NCI-H2171 (cell line): Measurements from ENCODE around the gene CA4.
"Not testable (repeated sequence)": the region's sequence is repeated elsewhere in the genome, so short reads cannot be mapped to it uniquely, and the experiment has no call there.

Source experiments
- DNase-seq: peaks from one replicate; lab custom pipeline; 2025; lab: John Stamatoyannopoulos, UW

The CA4 gene

GRCh38 chr17:60149691-60150582 lies at the start of gene CA4:
Gene CA4, plus strand, starts transcription at chr17:60149973. Its CDS starts 62 bp downstream, at chr17:60150035.
- peak; percentile 23 for DNase-seq

- not testable (repeated sequence) for DNase-seq
Observed at GRCh38 chr17:60100577-60100976, 49.2 kb upstream of the CA4 start.

- not testable (repeated sequence) for DNase-seq
Observed at GRCh38 chr17:60102015-60102631, 47.6 kb upstream of the CA4 start.

- DNase-seq, result no peak
Observed at GRCh38 chr17:60102632-60103096, 47.1 kb upstream of the CA4 start.

GRCh38 chr17:60103957-60104356 lies 45.8 kb upstream of the CA4 start:
- no peak for DNase-seq

- no peak for DNase-seq
Observed at GRCh38 chr17:60106340-60107059, 43.3 kb upstream of the CA4 start.

GRCh38 chr17:60107526-60108257 lies 42.1 kb upstream of the CA4 start:
- DNase-seq, result no peak

- not testable (repeated sequence) for DNase-seq
Observed at GRCh38 chr17:60108309-60108708, 41.5 kb upstream of the CA4 start.

GRCh38 chr17:60108712-60109111 lies 41.1 kb upstream of the CA4 start:
- no peak for DNase-seq

- no peak for DNase-seq
Observed at GRCh38 chr17:60109161-60109560, 40.6 kb upstream of the CA4 start.

GRCh38 chr17:60110586-60110985 lies 39.2 kb upstream of the CA4 start:
- no peak for DNase-seq

GRCh38 chr17:60111661-60112060 lies 38.1 kb upstream of the CA4 start:
- not testable (repeated sequence) for DNase-seq

- DNase-seq, result not testable (repeated sequence)
Observed at GRCh38 chr17:60115364-60115763, 34.4 kb upstream of the CA4 start.

- not testable (repeated sequence) for DNase-seq
Observed at GRCh38 chr17:60116196-60116595, 33.6 kb upstream of the CA4 start.

GRCh38 chr17:60119162-60119561 lies 30.6 kb upstream of the CA4 start:
- not testable (repeated sequence) for DNase-seq

- DNase-seq, result not testable (repeated sequence)
Observed at GRCh38 chr17:60119807-60120748, 29.7 kb upstream of the CA4 start.

GRCh38 chr17:60127068-60128064 lies 22.4 kb upstream of the CA4 start:
- no peak for DNase-seq

GRCh38 chr17:60128171-60128859 lies 21.5 kb upstream of the CA4 start:
- DNase-seq, result no peak

GRCh38 chr17:60129164-60129563 lies 20.6 kb upstream of the CA4 start:
- DNase-seq, result no peak
